GM19467 (cell line): Measurements from ENCODE around the gene C1orf159.
"Not testable (repeated sequence)": the region's sequence is repeated elsewhere in the genome, so short reads cannot be mapped to it uniquely, and the experiment has no call there.

Experiments
- ATAC-seq: cut with Tn5 transposase; IDR thresholded peaks from one replicate; pipeline ENCODE4 v1.9.1; 2021; ENCODE audit warnings: mild to moderate bottlenecking, moderate library complexity; ENCODE audit not compliant: unreplicated experiment

Gene C1orf159

DNA sequence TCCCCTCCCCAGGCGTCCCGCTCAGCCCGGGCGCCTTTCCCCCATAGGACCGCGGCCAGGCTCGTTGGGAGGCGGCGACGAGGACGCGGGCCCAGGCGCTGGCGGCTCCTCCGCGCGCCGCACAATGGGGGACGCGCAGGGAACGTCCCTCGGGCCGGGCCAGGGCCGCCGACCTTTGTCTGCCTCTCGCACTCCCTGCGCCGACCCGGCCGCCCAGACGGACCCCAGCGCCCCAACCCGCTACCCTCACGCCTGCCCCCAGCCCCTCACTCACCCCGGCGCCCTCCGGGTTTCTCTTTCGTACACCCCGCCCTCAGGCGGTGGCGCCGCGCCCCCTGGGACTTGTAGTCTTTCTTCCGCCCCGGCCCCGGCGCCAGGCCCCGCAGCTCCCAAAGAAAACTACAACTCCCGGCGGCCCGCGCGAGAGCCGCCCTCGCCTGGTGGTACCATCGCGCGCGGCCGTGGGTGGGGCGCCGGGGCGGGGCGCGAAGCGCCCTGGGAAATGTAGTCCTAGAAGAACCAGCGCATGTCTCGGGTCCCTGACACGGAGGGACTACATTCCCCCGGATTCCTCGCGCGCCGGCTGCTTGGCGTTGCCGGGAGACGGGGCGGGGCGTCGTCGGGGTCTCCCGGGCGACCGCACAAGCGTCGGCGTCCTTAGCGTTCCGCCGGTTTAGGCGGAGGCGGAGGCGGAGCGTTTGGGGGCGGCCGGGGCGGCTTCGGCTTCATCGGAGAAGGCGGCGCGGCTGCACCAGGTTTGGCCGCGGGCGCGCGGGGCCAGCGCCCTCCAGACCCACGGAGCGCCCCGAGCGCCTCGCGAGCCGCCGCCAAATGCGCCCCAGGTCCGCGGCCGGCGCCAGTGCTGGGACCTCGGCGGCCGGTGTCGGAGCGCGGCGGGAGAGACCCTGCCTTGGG is at the start of gene C1orf159:
C1orf159 (minus strand) TSS at position 304 of the 915 bp plus-strand sequence. CDS start 24,546 bp downstream, outside the sequence.
- peak; percentile 91 for ATAC-seq

DNA sequence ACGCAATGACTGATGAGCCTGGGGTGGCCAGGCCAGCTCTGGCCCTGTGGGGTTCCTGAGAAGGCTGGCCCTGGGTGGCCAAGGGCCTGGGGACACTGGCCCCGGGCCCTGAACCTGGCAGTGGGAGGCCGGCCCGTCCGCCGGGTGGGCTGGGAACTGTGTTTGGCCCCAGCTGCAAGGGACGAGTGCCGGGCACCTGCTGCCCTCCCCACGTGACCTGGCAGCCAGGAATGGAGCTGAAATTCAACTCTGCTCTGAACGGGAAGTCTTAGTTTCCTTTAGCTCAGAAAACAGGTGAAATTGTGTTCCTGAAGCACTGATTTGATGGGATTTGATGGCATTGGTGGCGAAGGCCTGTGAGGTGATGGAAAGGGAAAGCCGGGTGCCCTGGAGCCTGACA is 49.6 kb upstream of the C1orf159 start:
- no peak for ATAC-seq

DNA sequence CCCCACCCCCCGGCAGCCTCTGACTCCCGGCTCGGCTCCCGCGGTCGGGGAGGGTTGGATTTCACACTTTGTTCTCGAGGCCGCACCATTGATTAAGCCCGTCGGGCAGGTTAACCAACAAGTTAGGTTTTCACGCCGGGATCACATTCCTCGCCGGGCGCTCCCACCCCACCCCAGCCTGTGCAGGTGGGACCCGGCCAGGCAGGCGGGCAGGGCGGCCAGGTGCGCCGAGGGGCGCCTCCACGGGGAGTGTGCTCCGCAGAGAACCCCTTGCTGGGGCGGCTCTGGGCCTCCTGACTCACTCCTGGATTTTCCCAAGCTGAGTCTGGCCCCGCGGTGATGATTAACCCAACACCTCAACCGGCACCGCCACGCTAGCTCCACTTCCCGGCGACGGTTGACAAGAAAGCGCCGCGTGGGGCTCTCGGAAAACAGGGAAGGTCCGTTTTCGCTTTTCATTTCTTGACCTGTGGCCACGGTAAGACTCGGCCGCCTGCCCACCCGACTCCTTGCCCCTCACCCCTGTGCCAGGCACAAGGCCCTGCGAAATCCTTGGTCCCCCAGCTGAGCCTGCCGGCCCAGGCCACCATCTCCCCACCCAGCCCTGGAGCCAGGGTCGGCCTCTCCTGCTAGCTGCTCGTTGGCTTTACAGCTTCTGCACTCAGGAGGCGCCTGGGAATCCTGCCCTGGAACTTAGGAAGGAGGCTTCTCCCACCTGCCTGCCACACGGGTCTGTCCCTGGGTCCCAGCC is 49.0 kb upstream of the C1orf159 start:
- ATAC-seq = no peak

DNA sequence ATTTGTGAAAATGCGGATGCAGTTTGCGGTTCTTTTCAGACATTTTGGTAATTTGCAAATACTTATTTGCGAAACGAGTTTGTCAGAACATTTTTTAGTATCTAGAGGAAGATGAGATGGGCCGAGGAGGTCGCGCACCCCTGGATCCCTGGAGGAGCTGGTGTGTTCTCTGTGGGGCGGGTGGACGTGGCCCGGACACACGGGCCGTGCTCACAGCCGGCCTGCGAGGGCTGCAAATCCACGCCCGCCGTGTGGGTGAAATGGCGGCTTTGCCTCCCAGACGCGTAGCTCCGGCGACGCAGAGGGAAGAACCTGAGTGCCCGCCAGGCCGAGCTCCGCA is 48.4 kb upstream of the C1orf159 start:
- ATAC-seq = no peak

DNA sequence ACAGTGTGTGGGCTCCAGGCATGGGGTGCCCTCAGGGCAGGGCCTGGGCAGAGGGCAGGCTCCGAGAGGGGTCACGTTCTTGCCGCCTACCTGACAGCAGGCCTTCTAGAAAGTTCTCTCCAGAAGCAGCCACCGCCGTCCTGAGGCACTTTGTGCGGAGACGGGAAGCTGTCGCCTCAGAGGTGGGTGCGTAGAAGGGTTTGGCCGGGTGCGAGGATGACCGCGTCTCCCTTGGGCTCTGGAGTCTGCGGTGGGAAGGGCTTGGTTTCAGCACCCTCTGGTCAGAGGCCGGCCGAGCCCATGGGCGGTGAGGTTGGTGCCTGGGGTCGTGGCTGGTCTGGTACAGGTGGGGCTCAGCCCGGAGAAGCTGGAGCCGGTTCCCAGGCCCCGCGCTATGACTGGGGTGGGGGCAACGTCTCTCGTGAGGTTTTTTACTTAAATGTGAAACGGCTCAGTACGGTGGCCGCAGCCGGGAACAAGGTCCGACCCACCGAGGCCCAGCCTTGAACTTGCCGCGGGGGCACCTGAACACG is 47.7 kb upstream of the C1orf159 start:
- no peak for ATAC-seq

DNA sequence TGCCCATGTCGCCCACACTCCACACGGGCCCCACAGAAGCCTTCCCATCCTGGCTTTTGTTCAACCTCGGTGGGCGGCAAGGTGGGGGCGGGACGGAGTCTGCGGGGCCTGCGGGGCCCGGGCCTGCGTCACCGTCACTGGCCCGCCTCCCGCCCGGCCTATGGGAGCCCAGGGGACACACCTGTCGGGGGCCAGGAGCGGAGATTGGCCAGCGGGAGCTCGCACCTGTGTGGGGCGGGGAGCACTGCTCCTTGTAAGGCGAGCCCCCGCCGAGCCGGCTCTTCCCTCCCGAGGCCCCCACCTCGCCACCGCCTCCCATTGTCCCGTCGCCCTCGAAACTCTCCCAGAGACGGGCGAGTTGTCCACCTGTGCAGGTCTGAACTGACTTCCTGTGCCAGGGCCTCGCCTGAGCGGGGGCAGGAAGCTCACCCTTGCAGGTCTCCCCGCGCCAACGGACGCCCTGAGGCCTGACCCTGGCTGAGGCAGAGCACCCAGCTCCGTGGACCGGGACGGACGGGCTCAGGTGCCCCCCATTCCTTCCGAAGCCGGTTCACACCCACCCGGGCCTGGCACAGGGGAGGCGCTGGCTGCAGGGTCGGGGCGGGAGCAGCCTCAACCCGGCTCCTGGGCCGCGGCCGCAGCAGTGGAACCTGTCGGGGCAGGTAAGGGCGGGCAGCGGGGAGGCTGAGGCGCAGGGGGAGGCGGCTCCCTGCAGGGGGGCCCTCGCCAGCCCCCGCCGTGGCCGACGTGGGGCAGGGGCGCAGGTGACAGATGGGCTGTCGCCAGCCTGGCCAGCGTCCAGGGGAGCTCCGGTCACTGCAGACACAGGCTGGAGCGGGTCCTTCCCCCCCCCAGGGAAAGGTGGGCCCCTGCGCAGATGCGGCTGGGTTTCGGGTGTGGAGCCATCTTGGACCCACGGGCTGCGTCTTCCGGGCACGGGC is 47.0 kb upstream of the C1orf159 start:
- no peak for ATAC-seq

DNA sequence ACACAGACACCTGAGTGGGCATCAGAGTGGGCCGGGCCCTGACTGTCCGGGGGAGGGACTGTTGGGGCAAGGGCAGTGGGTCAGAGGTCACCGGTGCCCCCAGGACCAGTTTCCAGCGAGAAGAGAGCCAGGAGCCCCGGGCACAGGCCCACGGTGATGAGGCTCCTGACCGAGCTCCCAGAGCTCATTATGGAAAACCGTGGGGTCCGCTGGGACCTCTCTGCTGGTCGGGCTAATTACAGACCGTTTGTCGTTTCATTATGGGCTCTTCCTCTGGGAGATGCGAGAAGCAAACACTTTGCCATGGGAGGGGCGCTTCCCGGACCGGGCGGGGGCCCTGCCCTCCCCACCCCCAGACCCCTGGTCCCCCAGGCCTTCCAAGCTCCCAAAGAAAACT is 45.8 kb upstream of the C1orf159 start:
- ATAC-seq = no peak

DNA sequence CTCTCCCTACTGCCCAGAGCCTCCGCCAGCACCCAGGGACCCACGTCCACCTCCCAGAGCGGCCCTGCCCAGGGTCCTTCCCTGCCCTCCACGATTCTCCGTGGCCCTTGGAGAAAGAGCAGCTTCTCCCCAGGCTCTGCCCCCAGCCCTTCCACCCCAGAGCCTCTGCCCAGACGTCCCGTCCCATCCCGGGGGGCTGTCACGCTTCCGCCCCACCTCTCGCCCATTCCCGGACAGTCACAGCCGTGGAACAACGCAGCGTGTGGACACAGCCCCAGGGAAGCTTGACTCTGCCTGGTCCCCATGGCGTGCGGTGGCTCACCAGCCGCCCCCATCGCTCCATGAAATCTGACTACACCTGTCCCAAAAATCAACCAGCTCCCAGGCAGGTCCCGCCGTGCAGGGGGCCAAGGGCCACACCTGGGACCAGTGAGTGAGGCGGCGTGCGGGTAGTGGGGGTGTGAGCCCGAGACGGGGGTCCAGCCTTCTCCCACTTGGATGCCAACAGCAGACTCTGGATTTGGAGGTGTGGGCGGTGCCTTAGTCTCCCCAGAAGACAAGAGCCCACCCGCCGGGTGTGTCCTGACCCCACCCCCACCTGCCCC is 45.3 kb upstream of the C1orf159 start:
- ATAC-seq = no peak

DNA sequence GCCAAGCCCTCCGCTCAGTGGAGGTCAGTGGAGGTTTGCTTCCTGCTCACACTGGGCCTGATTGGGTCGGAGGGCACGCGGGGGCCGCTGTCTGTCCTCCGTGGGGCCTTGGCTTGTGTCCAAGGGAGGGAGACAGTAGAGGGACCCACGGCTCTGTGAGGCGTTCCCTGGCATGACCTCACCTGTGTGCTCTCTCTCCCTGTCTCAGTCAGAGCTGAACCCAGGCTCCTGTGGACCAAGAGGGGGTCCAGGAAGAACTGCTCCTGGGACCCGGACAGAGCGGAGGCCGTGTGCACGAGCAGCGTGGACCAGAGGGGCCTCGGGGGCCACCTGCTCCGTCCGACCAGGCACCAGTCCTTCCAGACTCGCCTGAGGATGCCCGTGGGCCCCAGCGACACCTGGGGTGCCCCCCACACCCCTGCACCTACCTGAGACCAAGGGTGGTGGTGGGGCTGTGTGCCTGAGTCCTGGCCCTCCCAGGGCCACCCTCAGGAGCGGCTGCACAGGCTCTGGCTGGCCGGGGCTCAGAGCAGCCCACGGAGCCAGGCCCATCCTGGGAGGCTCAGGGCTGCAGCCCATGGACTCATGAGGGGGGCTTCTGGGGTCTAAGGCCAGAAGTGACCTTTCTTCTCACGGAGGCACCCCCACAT is 44.5 kb upstream of the C1orf159 start:
- no peak for ATAC-seq

DNA sequence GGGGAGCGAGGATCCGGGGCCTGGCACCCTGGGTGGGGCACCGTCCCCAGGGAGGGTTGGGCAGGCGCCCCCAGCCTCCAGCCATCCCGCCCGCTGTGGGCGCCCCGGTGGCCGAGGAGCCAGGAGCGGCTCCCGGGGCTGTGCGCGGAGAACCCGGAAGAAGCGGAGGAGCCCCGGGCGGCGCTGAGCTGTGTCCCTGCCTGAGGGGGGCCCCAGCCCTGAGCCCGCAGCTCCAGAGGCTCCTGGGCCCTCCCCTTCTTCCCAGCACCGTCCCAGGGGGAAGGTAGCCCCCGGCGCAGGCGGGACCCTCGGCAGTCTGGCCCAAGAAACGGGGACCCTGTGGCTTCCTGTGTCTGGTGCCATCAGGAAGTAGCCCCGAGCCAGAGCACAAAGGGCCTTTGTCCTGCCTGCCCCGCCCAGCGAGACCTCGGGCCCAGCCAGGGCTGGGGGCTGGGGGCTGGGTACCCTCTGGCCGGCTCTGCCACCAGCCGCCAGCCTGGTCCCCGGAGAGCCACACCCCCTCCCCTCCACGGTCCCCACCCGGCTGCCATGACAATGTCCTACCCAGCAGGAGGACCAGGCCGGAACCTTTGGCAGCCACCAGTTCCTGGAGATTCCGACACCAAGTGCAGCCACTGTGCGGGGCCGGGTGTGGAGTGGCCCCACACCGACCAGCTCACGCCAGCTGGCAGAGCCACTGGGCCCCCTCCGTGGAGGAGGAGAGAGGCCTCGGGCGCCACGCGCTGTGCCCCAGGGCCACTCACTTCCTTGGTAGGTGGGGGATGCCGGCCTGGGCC is 42.2 kb upstream of the C1orf159 start:
- ATAC-seq = no peak

DNA sequence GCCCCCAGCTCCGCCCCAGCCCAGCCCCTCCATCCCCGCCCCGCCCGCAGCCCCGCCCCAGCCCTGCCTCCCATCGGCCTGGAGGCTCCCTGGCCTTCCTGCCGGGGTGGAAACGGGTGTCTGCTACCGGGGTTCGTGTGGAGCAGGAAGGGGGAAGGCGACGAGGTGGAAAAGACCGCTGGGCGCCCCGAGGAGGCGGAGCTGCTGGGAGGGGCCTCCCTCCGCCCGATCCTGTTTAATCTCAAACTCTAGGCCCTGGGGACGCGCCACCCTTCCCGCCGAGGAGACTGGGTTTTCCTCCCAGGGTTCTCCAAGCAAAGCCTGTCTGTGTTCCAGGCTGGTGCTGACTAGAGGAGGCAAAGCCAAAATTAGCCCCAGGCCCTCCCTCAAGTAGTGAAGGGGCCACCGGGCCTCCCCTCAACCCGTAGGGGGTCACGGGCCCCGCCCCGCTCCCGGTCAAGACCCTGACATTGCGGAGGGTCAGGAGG is 41.6 kb upstream of the C1orf159 start:
- no peak for ATAC-seq

DNA sequence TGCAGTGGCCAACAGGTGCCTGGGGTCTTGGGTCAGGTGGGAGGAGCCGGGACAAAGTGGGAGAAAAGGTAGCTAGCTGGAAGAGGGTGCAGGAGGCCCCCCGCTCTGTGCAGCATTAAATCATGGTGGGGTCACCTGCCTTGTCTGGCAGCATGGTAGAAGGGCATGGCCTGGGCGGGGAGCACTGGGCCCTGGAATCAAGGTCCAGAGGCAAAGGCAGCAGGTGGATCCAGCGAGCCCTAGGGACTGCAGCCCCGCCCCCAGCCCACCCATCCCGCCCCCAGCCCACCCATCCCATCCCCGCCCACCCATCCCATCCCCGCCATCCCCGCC is 41.1 kb upstream of the C1orf159 start:
- no peak for ATAC-seq

DNA sequence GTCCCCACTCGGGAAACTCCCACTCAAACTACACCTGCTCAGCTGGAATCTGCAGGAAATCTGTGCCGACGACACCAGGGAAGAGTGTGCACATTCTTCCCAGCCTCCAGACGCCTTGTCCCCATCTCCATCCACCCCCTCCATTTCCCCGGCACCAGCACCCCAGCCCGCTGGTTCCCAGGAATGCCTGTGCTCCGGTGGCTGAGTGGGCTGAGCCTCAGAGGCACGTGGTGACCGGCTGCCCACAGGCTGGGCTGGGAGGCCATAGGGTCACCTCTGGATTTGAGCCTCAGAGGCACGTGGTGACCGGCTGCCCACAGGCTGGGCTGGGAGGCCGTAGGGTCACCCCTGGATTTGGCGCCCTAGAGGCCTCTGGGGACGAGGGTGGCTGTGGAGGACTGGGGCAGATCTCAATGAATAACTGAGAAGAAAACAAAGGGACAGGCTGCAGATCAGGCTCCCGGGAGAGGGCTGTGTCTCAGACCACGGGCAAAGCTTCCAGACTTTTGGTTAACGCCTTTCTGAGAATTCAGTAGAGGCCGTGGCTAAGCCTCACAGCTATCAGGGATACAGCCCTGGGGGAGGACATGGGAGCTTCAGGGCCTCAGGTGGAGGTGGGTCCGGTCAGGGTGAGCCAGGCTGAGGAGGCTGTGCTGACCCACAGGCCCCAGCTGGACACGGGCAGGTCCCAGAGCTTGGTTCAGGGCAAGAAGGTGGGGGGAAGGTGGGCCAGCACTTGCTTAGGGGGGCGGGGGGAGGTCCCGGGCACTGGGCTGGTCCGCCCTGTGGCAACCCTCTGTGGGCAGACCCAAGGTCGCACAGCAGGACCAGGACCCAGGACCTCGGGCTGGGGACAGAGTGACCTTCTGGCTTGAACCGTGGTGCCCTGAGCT is 40.5 kb upstream of the C1orf159 start:
- no peak for ATAC-seq

DNA sequence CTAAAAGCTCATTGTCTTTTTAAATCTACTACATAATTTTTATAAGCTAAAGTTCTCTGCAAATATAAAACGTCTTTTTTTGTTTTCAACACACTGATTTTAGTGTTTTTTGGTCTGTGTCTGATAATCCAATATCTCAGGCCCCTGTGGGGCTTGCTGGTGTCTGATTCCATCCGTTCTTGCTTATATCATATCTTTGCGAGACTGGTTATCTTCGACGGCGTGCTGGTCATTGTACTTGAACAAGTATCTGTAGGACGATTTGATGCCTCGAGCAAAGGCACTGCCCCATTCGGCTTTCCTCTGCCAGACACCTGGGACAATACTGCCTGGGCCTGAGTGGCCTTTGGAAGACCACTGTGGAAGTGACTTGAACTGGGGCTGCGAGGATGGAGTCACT is 39.4 kb upstream of the C1orf159 start:
- no peak for ATAC-seq

DNA sequence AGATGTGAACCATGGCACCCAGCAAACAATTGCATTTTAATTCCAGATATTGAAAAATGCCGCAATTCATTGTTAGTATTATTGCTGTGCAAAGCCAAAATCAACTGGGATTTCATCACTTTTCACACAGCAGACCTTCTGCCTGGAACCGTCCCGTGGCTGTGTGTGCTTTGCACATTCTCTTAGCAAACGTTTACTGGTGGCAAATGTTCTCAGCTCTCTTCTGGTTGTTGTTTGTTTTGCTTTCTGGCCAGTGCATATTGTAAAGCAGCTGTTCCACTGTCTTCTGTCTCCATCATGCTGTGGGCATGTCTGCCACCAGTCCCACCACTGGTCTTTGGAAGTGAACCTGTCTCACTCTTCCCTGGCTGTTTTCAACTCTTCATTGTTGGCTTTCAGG is 38.0 kb upstream of the C1orf159 start:
- ATAC-seq = no peak

DNA sequence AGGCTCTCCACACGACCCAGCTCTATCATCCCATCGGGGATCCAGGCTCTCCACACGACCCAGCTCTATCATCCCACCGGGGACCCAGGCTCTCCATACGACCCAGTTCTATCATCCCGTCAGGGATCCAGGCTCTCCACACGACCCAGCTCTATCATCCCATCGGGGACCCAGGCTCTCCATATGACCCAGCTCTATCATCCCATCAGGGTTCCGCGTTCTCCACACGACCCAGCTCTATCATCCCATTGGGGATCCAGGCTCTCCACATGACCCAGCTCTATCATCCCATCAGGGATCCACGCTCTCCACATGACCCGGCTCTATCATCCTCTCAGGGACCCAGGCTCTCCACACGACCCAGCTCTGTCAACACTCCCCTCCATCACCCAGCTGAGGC is 37.3 kb upstream of the C1orf159 start:
- not testable (repeated sequence) for ATAC-seq

DNA sequence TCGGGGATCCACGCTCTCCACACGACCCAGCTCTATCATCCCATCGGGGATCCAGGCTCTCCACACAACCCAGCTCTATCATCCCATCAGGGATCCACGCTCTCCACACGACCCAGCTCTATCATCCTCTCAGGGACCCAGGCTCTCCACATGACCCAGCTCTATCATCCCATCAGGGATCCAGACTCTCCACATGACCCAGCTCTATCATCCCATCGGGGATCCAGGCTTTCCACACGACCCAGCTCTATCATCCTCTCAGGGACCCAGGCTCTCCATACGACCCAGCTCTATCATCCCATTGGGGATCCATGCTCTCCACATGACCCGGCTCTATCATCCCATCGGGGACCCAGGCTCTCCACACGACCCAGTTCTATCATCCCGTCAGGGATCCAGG is 36.5 kb upstream of the C1orf159 start:
- ATAC-seq = not testable (repeated sequence)

DNA sequence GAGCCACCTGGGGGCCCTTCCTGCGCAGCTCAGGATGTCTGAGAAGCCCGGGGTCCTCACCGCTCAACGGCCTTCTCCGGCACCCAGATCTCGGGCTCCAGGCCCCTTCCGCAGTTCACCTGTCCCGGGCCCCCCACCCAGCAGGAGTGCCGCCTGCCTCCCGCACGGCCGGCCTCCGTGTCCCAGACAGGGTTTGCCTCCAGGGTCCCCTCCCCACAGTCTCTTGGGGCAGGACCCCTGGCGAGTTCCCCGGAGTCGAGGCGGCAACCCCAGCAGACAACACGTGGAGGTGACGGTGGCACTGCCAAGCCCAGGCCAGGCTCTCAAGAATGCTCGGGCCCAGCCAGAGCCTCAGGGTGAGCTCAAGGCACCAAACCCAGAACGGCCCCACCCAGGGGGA is 35.4 kb upstream of the C1orf159 start:
- no peak for ATAC-seq
